GM23248 (cell line): Measurements from ENCODE around the gene FUBP3. TPM values are rescaled to one million over a fixed set of nuclear protein-coding genes. Genes with fewer than 3 reads are reported as not detected.

Experiments
- DNase-seq: peaks from one replicate; pipeline ENCODE4 v3.0.0-alpha.2; 2015
- H2AFZ ChIP-seq: fragments of 200-600 bp; sonication (generic); 2 replicates; pipeline ENCODE4 v1.6.1; 2016; ENCODE audit warnings: antibody characterized with exemption
- H3F3A ChIP-seq: fragments of 200-600 bp; sonication (generic); 2 replicates; pipeline ENCODE4 v1.6.1; 2016; ENCODE audit warnings: mild to moderate bottlenecking, antibody characterized with exemption, mixed run types; ENCODE audit not compliant: insufficient read depth
- H3K27ac ChIP-seq: fragments of 200-600 bp; sonication (generic); 2 replicates; pipeline ENCODE4 v1.5.1; 2016; ENCODE audit warnings: mild to moderate bottlenecking
- H3K27me3 ChIP-seq: fragments of 200-600 bp; sonication (generic); replicated peaks from 2 replicates; pipeline ENCODE4 v1.6.1; 2016; ENCODE audit warnings: mild to moderate bottlenecking; ENCODE audit not compliant: insufficient read depth
- H3K36me3 ChIP-seq: fragments of 200-600 bp; sonication (generic); 2 replicates; pipeline ENCODE4 v1.6.1; 2016; ENCODE audit warnings: low read depth, mild to moderate bottlenecking
- H3K4me1 ChIP-seq: fragments of 200-600 bp; sonication (generic); 2 replicates; pipeline ENCODE4 v1.6.1; 2016; ENCODE audit warnings: mild to moderate bottlenecking; ENCODE audit not compliant: insufficient read depth
- H3K4me2 ChIP-seq: fragments of 200-600 bp; sonication (generic); one replicate; pipeline ENCODE4 v1.6.1; 2016; ENCODE audit warnings: mild to moderate bottlenecking; ENCODE audit not compliant: unreplicated experiment
- H3K4me3 ChIP-seq: fragments of 200-600 bp; sonication (generic); 2 replicates; pipeline ENCODE4 v1.5.1; 2016; ENCODE audit warnings: mild to moderate bottlenecking
- H3K79me2 ChIP-seq: fragments of 200-600 bp; sonication (generic); 2 replicates; pipeline ENCODE4 v1.6.1; 2016; ENCODE audit warnings: mild to moderate bottlenecking; ENCODE audit not compliant: insufficient read depth
- H3K9ac ChIP-seq: fragments of 200-600 bp; sonication (generic); 2 replicates; pipeline ENCODE4 v1.6.1; 2016; ENCODE audit warnings: mild to moderate bottlenecking
- H3K9me2 ChIP-seq: fragments of 200-600 bp; sonication (generic); 2 replicates; pipeline ENCODE4 v1.6.1; 2016; ENCODE audit warnings: mixed run types, mild to moderate bottlenecking, moderate library complexity; ENCODE audit not compliant: insufficient read depth
- H3K9me3 ChIP-seq: fragments of 200-600 bp; sonication (generic); one replicate; pipeline ENCODE4 v1.6.1; 2017; ENCODE audit warnings: low read depth
- H4K20me1 ChIP-seq: fragments of 200-600 bp; sonication (generic); 2 replicates; pipeline ENCODE4 v1.6.0; 2016; ENCODE audit not compliant: insufficient read depth
- EZH2 ChIP-seq: fragments of 200-600 bp; sonication (generic); IDR thresholded peaks from 2 replicates; pipeline ENCODE4 v1.6.1; 2018; ENCODE audit warnings: antibody characterized with exemption, mild to moderate bottlenecking; ENCODE audit not compliant: insufficient read depth, poor library complexity, severe bottlenecking
- EZH2phosphoT487 ChIP-seq: fragments of 200-600 bp; sonication (generic); IDR thresholded peaks from 2 replicates; pipeline ENCODE4 v1.6.1; 2018; ENCODE audit warnings: antibody characterized with exemption, moderate library complexity, mild to moderate bottlenecking, low read depth; ENCODE audit not compliant: insufficient read depth
- WGBS, 2 experiments: methylation state at CpG; one replicate each; pipeline ENCODE4 v1.1.6; 2015 to 2017; ENCODE audit warnings: low lambda C conversion rate in 2 of 2, low coverage in 1 of 2; ENCODE audit errors: missing lambda C conversion rate in 2 of 2; 5-methylcytosine and 5-hydroxymethylcytosine counted together
- in situ Hi-C: fragments of 300-500 bp; cut with MboI; formaldehyde crosslinking; loops from 2 replicates; pipeline ENCODE4 v1.15.0; 2020
- polyA plus RNA-seq: library from polyadenylated mRNA; unstranded; fragments of >200 nt; fragmentation: Nextera tagmentation; extraction: Ambion mirVana; gene quantifications from 2 replicates; pipeline ENCODE4 v1.2.1, GENCODE V29; 2016
- total RNA-seq: library from RNA; depleted of rRNA; stranded (reverse); fragments of >200 nt; shearing (Covaris generic); gene quantifications from 2 replicates; pipeline ENCODE4 v1.2.3, GENCODE V29; 2014

FUBP3 gene
- total and polyA plus RNA-seq, 2 experiments from 2014 or later = 53.5 to 55.8 TPM

GRCh38 chr9:130642926-130643325 lies 63.5 kb downstream of the FUBP3 start:
- Histone ChIP-seq H2AFZ (no peak overlapping the region), H3K9ac (no peak overlapping the region), H3K79me2 (no peaks in the 10 kb centered on the region), H3K9me2 (no peaks in the 10 kb centered on the region), H3K27me3 (no peaks in the 10 kb centered on the region), H3K9me3 (no peaks in the 10 kb centered on the region), H3K4me3 (no peak overlapping the region), H3F3A (no peaks in the 10 kb centered on the region), H3K4me1 (no peaks in the 10 kb centered on the region), H3K4me2 (no peak overlapping the region), H3K36me3 (no peaks in the 10 kb centered on the region), H4K20me1 (no peaks in the 10 kb centered on the region), H3K27ac (no peak overlapping the region)
- no peak for TF ChIP-seq EZH2phosphoT487
- no peak for TF ChIP-seq EZH2
- no peak for DNase-seq
- WGBS, 2 experiments = 43 to 47% methylated on average over 8 of the region's 8 CpGs
- in situ Hi-C loops = no loop called here

GRCh38 chr9:130651221-130651620 lies 71.8 kb downstream of the FUBP3 start:
- WGBS, 2 experiments = 61 to 72% methylated on average over 15 of the region's 15 CpGs
- TF ChIP-seq EZH2 (no peak), EZH2phosphoT487 (no peak)
- Histone ChIP-seq H3K9ac (no peak overlapping the region), H3K4me2 (no peak overlapping the region), H3K9me3 (no peaks in the 10 kb centered on the region), H4K20me1 (no peaks in the 10 kb centered on the region), H3K27me3 (peaks cover 11% of the 10 kb centered on the region), H3K36me3 (no peaks in the 10 kb centered on the region), H2AFZ (no peak overlapping the region), H3K27ac (no peak overlapping the region), H3K4me1 (no peaks in the 10 kb centered on the region), H3K79me2 (no peaks in the 10 kb centered on the region), H3F3A (no peaks in the 10 kb centered on the region), H3K9me2 (no peaks in the 10 kb centered on the region), H3K4me3 (no peak overlapping the region)
- in situ Hi-C loops = no loop called here
- no peak for DNase-seq

GRCh38 chr9:130651752-130652151 lies 72.4 kb downstream of the FUBP3 start:
- Histone ChIP-seq H3K79me2 (no peaks in the 10 kb centered on the region), H3K4me1 (no peaks in the 10 kb centered on the region), H3K9ac (no peak overlapping the region), H3K36me3 (no peaks in the 10 kb centered on the region), H3K9me3 (no peaks in the 10 kb centered on the region), H3K4me3 (no peak overlapping the region), H3K9me2 (no peaks in the 10 kb centered on the region), H2AFZ (no peak overlapping the region), H3K27me3 (peaks cover 15% of the 10 kb centered on the region), H3K27ac (no peak overlapping the region), H3K4me2 (no peak overlapping the region), H3F3A (no peaks in the 10 kb centered on the region), H4K20me1 (no peaks in the 10 kb centered on the region)
- no peak for TF ChIP-seq EZH2phosphoT487
- TF ChIP-seq EZH2 = no peak
- 80 to 83% methylated on average over 18 of the region's 18 CpGs for WGBS, 2 experiments
- in situ Hi-C loops = no loop called here
- DNase-seq = no peak

GRCh38 chr9:130654879-130655278 lies 75.5 kb downstream of the FUBP3 start:
- Histone ChIP-seq H3K9ac (no peak overlapping the region), H3K9me3 (no peaks in the 10 kb centered on the region), H3K9me2 (no peaks in the 10 kb centered on the region), H3K36me3 (no peaks in the 10 kb centered on the region), H3K4me3 (no peak overlapping the region), H3K4me1 (no peaks in the 10 kb centered on the region), H3K27ac (no peak overlapping the region), H3F3A (no peaks in the 10 kb centered on the region), H3K79me2 (no peaks in the 10 kb centered on the region), H3K4me2 (no peak overlapping the region), H3K27me3 (peaks cover 43% of the 10 kb centered on the region), H2AFZ (no peak overlapping the region), H4K20me1 (no peaks in the 10 kb centered on the region)
- 66 to 71% methylated on average over 6 of the region's 6 CpGs for WGBS, 2 experiments
- TF ChIP-seq EZH2phosphoT487 (no peak), EZH2 (no peak)
- no peak for DNase-seq
- in situ Hi-C loops = no loop called here

- H3K27ac ChIP-seq = no peak overlapping the region
- H3K9ac ChIP-seq = no peak overlapping the region
- no peaks in the 10 kb centered on the region for H3K4me1 ChIP-seq
- no peaks in the 10 kb centered on the region for H3K9me2 ChIP-seq
- no peak overlapping the region for H2AFZ ChIP-seq
- no peaks in the 10 kb centered on the region for H3K36me3 ChIP-seq
- H3K79me2 ChIP-seq = no peaks in the 10 kb centered on the region
- 17 to 22% methylated on average over 31 to 35 of the region's 52 CpGs for WGBS, 2 experiments
- no peak for TF ChIP-seq EZH2phosphoT487
- TF ChIP-seq EZH2 = no peak
- no peak for DNase-seq
- no peaks in the 10 kb centered on the region for H3K9me3 ChIP-seq
- H4K20me1 ChIP-seq = no peaks in the 10 kb centered on the region
- H3K4me3 ChIP-seq = no peak overlapping the region
- in situ Hi-C loops = no loop called here
- no peak overlapping the region for H3K4me2 ChIP-seq
- peaks cover 71% of the 10 kb centered on the region for H3K27me3 ChIP-seq
- H3F3A ChIP-seq = no peaks in the 10 kb centered on the region
These were observed 79.7 kb downstream of the FUBP3 start for GRCh38 chr9:130658893-130659698.
